ENCODE data around the gene NCOR1. TPM values are rescaled to one million over a fixed set of nuclear protein-coding genes. Genes with fewer than 3 reads are reported as not detected.

The NCOR1 gene
- total RNA-seq, 1 experiment from 2014 or later: 171 TPM

GRCh38 chr17:16104189-16104588 lies 111.1 kb downstream of the NCOR1 start:
- no TSS peak for BruUV-seq (replicated peaks)
- Histone ChIP-seq H3K9me3 (ENCODE audit: insufficient read depth, low read depth) (no peaks in the 10 kb centered on the region), H3K4me1 (replicated peaks; ENCODE audit: insufficient read depth) (no peaks in the 10 kb centered on the region), H3F3A (ENCODE audit: insufficient read depth, low read depth) (no peaks in the 10 kb centered on the region), H2AFZ (no peak overlapping the region), H3K4me3 (no peak overlapping the region), H3K27ac (no peak overlapping the region), H3K4me2 (no peak overlapping the region), H3K9me2 (ENCODE audit: insufficient read depth) (no peaks in the 10 kb centered on the region), H3K79me2 (ENCODE audit: low read depth) (no peaks in the 10 kb centered on the region), H3K36me3 (ENCODE audit: low read depth) (0 out of 2 replicates have a peak, but pooled peaks cover 3% of the 10 kb centered on the region), H3K27me3 (ENCODE audit: insufficient read depth, low read depth) (no peaks in the 10 kb centered on the region), H4K20me1 (ENCODE audit: insufficient read depth) (no peaks in the 10 kb centered on the region)
- intact Hi-C loops (cut with micrococcal nuclease; ENCODE audit: unreplicated experiment): no loop called here
- CTCF ChIA-PET: no interaction called here
- POLR2A ChIA-PET (ENCODE audit: unreplicated experiment): no interaction called here
- DNase-seq: no peak
- TF ChIP-seq CTCF (conservative IDR thresholded peaks at IDR 0.05) (no peak), EZH2 (IDR thresholded peaks at IDR 0.05; ENCODE audit: low read depth) (no peak)

DNA sequence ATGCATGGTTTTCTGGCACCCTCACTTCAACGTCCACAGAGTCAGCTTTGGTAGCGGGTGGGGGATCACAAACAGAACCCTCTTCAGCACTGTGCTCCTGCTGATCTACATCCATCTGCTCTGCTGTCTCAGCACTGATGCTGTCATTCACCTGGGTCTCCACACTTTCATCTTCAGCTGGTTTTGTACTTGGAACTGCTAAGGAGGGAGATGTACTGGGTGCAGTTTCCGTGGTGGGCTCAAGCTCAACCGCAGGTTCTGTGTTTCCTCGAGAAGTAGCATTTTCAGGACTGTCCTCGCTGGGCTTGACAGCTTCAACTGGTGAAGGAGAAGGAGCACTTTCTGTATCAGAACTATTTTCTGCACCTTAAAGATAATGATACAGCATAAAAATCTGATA lies 113.9 kb downstream of the NCOR1 start:
- H3K9me3 ChIP-seq (ENCODE audit: insufficient read depth, low read depth): no peaks in the 10 kb centered on the region
- no peak for DNase-seq
- no peak overlapping the region for H3K4me3 ChIP-seq
- no peaks in the 10 kb centered on the region for H4K20me1 ChIP-seq (ENCODE audit: insufficient read depth)
- BruUV-seq (replicated peaks): no TSS peak
- no peaks in the 10 kb centered on the region for H3F3A ChIP-seq (ENCODE audit: insufficient read depth, low read depth)
- ChIA-PET CTCF (no interaction called here), POLR2A (ENCODE audit: unreplicated experiment) (no interaction called here)
- no peaks in the 10 kb centered on the region for H3K4me1 ChIP-seq (replicated peaks; ENCODE audit: insufficient read depth)
- H3K9me2 ChIP-seq (ENCODE audit: insufficient read depth): no peaks in the 10 kb centered on the region
- H2AFZ ChIP-seq: no peak overlapping the region
- no peak for TF ChIP-seq EZH2 (IDR thresholded peaks at IDR 0.05; ENCODE audit: low read depth)
- TF ChIP-seq CTCF (conservative IDR thresholded peaks at IDR 0.05): no peak
- H3K36me3 ChIP-seq (ENCODE audit: low read depth): peaks cover 7% of the 10 kb centered on the region; the same call in 1 of the 2 replicates
- intact Hi-C loops (cut with micrococcal nuclease; ENCODE audit: unreplicated experiment): no loop called here
- H3K27me3 ChIP-seq (ENCODE audit: insufficient read depth, low read depth): no peaks in the 10 kb centered on the region
- no peaks in the 10 kb centered on the region for H3K79me2 ChIP-seq (ENCODE audit: low read depth)
- H3K27ac ChIP-seq: no peak overlapping the region
- no peak overlapping the region for H3K4me2 ChIP-seq

DNA sequence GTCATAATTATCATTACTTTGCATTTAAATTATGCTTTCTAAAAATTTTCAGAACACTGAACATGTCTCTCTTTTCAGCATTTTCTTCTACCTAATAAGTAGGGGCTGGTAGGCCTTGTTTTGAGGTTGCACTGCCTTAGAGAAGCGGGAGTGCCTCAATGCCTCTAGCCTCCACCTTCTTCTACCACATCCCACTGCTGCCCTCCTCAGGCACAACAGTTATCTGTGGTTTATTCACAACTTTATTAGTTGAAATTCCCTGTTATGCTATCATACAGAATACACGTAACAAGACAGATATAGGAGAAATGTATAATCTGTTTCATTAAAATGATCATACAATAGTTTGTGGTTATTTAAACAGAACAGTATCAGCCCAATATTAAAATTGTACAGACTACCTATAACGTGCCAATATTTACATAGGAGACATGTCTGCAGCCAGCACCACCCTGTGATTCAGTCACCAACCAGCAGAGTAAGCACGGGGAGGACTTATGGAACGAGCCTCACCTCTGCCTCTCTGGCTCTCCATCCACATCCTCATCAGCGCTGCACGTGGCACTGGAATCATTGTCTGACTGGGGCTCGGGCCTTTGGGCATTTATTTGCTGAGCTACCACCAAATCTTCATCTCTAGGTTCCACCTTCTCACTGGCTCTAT lies 114.5 kb downstream of the NCOR1 start:
- H4K20me1 ChIP-seq (ENCODE audit: insufficient read depth): no peaks in the 10 kb centered on the region
- no peaks in the 10 kb centered on the region for H3K27me3 ChIP-seq (ENCODE audit: insufficient read depth, low read depth)
- no peak overlapping the region for H3K4me2 ChIP-seq
- H3K4me1 ChIP-seq (replicated peaks; ENCODE audit: insufficient read depth): no peaks in the 10 kb centered on the region
- intact Hi-C loops (cut with micrococcal nuclease; ENCODE audit: unreplicated experiment): no loop called here
- BruUV-seq (replicated peaks): no TSS peak
- no peak for TF ChIP-seq EZH2 (IDR thresholded peaks at IDR 0.05; ENCODE audit: low read depth)
- no peak; the same call in 1 of the 2 replicates for TF ChIP-seq CTCF (conservative IDR thresholded peaks at IDR 0.05)
- no peaks in the 10 kb centered on the region for H3K9me3 ChIP-seq (ENCODE audit: insufficient read depth, low read depth)
- H3K36me3 ChIP-seq (ENCODE audit: low read depth): peaks cover 4% of the 10 kb centered on the region; the same call in 1 of the 2 replicates
- no peak for DNase-seq
- no peaks in the 10 kb centered on the region for H3F3A ChIP-seq (ENCODE audit: insufficient read depth, low read depth)
- CTCF ChIA-PET: no interaction called here
- H2AFZ ChIP-seq: no peak overlapping the region
- H3K27ac ChIP-seq: no peak overlapping the region
- POLR2A ChIA-PET (ENCODE audit: unreplicated experiment): no interaction called here
- H3K9me2 ChIP-seq (ENCODE audit: insufficient read depth): no peaks in the 10 kb centered on the region
- H3K4me3 ChIP-seq: no peak overlapping the region
- no peaks in the 10 kb centered on the region for H3K79me2 ChIP-seq (ENCODE audit: low read depth)
